ENCODE measurements around the gene DYNLT4. TPM values are rescaled to one million over a fixed set of nuclear protein-coding genes. Genes with fewer than 3 reads are reported as not detected.

DYNLT4 gene, protein sequence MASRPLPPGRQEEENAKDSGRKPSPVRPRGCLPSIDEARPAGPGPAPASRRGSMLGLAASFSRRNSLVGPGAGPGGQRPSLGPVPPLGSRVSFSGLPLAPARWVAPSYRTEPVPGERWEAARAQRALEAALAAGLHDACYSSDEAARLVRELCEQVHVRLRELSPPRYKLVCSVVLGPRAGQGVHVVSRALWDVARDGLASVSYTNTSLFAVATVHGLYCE
- total RNA-seq (2014; rRNA removed; shearing (Covaris generic); ENCODE audit: low replicate concordance): not detected in 2 replicates

DNA sequence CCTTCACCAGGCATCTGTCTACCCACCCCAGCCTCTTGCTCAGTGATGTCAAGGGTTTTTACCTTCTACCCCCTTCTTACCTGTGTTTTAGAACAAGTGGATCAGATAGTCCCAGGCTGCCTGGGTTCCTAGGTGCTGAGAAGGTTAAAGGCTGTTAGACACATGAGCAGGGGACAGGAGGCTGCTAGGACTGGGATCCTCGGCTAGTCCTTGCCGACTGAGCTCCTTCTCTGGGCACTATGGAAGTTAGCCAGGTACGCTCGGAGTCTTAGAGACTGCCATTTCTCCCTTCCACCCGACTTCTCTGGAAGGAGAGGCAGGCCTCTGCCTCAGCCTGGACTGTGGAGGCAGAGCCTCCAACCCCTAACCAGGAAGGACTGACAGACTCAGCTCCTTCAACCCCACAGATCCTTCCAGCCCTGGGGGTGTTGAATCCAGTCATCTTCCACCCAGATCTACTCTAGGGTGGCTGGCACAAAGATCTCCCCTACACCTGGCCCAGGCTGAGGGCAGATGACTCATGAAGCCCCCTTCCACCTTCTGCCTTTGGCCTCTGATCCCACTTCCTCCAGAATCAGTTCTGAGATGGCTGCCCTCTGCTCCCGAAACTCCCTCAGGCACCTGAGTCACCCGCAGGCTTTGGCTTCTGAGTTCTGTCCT lies at the start of gene DYNLT4:
Gene DYNLT4, minus strand, starts transcription at position 648 of the 660 bp plus-strand sequence. CDS start 683 bp downstream, outside the sequence.
- H3K4me1 ChIP-seq (ENCODE audit: low read length): peaks cover 37% of the 10 kb centered on the region
- no peak within 1 kb of the TSS for H3K4me3 ChIP-seq (ENCODE audit: low read length)
- no peaks in the 10 kb centered on the region for H3K9me2 ChIP-seq (replicated peaks; ENCODE audit: insufficient read depth, low read length)
- no peaks in the 10 kb centered on the region for H3K27me3 ChIP-seq (ENCODE audit: low read length)
- peak within 1 kb of the TSS; percentile 17; the same call in 1 of the 2 replicates for H3K27ac ChIP-seq (ENCODE audit: low read length)
- no peak for DNase-seq
- peak within 1 kb of the TSS; percentile 22 for H3K9ac ChIP-seq (ENCODE audit: low read length)
- H3K36me3 ChIP-seq (ENCODE audit: insufficient read depth, low read length): peaks cover 7% of the 10 kb centered on the region; the same call in 1 of the 2 replicates
- peak within 1 kb of the TSS; percentile 19 for H3K4me2 ChIP-seq (ENCODE audit: low read depth, low read length, poor library complexity, severe bottlenecking)
- peaks cover 5% of the 10 kb centered on the region for H3K79me2 ChIP-seq (ENCODE audit: low read length)
- H2AFZ ChIP-seq (ENCODE audit: low read length): no peak within 1 kb of the TSS
- no peaks in the 10 kb centered on the region for H3K9me3 ChIP-seq (ENCODE audit: low read length)
- H4K20me1 ChIP-seq (ENCODE audit: insufficient read depth, low read depth, low read length): no peaks in the 10 kb centered on the region; the same call in 1 of the 2 replicates

DNA sequence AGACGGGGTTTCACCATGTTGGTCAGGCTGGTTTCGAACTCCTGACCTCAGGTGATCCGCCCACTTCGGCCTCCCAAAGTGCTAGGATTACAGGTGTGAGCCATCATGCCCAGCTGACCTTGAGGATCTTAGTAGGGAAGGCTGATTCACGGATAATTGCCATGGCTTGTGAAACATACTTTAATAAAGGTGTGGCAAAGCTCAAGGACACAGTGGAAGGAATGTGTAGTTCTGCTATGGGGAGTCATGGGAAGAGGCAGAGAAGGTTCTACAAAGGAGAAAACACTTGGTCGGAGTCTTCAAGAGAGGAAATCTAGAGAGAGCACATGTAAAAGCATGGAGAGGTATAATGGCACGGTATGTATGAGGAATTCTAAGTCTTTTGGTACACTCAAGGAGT lies 48.6 kb upstream of the DYNLT4 start:
- Histone ChIP-seq H3K9me3 (ENCODE audit: low read length) (no peaks in the 10 kb centered on the region), H2AFZ (ENCODE audit: low read length) (no peak overlapping the region), H3K4me2 (ENCODE audit: low read depth, low read length, poor library complexity, severe bottlenecking) (no peak overlapping the region), H4K20me1 (ENCODE audit: insufficient read depth, low read depth, low read length) (no peaks in the 10 kb centered on the region), H3K9me2 (replicated peaks; ENCODE audit: insufficient read depth, low read length) (no peaks in the 10 kb centered on the region), H3K4me3 (ENCODE audit: low read length) (no peak overlapping the region), H3K9ac (ENCODE audit: low read length) (no peak overlapping the region), H3K27me3 (ENCODE audit: low read length) (no peaks in the 10 kb centered on the region), H3K4me1 (ENCODE audit: low read length) (peaks cover 8% of the 10 kb centered on the region), H3K27ac (ENCODE audit: low read length) (no peak overlapping the region), H3K79me2 (ENCODE audit: low read length) (no peaks in the 10 kb centered on the region), H3K36me3 (ENCODE audit: insufficient read depth, low read length) (no peaks in the 10 kb centered on the region)
- no peak for DNase-seq

DNA sequence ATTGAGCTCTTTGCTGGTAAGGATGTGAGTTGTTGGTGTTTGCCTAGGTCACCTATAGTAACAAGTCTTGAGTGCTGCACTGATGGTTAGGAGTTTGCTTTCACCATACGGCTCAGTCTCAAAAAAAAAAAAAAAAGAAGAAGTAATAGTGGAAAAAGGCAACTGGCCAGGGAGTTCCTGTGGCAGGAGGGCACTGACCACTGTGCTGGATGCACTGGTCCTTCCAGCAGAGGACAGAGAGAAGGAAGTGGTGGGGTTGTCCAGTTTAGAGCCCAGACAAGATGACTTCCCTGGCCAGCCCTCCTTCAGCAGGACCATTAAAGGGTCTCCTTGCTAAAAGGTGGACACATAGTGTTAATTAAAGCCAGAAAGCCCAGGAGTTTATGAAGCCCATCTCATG lies 47.8 kb upstream of the DYNLT4 start:
- H3K9ac ChIP-seq (ENCODE audit: low read length): no peak overlapping the region
- no peaks in the 10 kb centered on the region for H3K9me3 ChIP-seq (ENCODE audit: low read length)
- H3K9me2 ChIP-seq (replicated peaks; ENCODE audit: insufficient read depth, low read length): no peaks in the 10 kb centered on the region
- no peak overlapping the region for H3K4me2 ChIP-seq (ENCODE audit: low read depth, low read length, poor library complexity, severe bottlenecking)
- no peaks in the 10 kb centered on the region for H3K27me3 ChIP-seq (ENCODE audit: low read length)
- no peaks in the 10 kb centered on the region for H4K20me1 ChIP-seq (ENCODE audit: insufficient read depth, low read depth, low read length)
- no peaks in the 10 kb centered on the region for H3K79me2 ChIP-seq (ENCODE audit: low read length)
- H3K4me3 ChIP-seq (ENCODE audit: low read length): no peak overlapping the region
- H3K27ac ChIP-seq (ENCODE audit: low read length): no peak overlapping the region
- no peaks in the 10 kb centered on the region for H3K36me3 ChIP-seq (ENCODE audit: insufficient read depth, low read length)
- no peak for DNase-seq
- peaks cover under 1% of the 10 kb centered on the region for H3K4me1 ChIP-seq (ENCODE audit: low read length)
- no peak overlapping the region for H2AFZ ChIP-seq (ENCODE audit: low read length)

DNA sequence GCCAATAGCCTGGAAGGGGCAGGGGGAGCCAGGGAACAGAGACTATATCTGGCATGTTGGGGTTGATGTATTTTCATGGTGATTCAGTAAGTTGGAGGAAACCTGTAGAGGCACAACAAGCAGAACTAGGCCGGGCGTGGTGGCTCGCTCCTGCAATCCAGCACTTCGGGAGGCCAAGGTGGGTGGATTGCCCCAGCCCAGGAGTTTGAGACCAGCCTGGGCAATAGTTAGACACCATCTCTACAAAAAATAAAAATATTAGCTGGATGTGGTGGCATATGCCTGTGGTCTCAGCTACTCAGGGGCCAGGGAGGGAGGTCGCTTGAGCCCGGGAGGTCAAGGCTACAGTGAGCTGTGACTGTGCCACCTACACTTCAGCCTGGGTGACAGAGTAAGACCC lies 46.0 kb upstream of the DYNLT4 start:
- Histone ChIP-seq H3K27ac (ENCODE audit: low read length) (no peak overlapping the region), H3K9ac (ENCODE audit: low read length) (no peak overlapping the region), H3K27me3 (ENCODE audit: low read length) (no peaks in the 10 kb centered on the region), H3K79me2 (ENCODE audit: low read length) (no peaks in the 10 kb centered on the region), H3K9me2 (replicated peaks; ENCODE audit: insufficient read depth, low read length) (no peaks in the 10 kb centered on the region), H3K36me3 (ENCODE audit: insufficient read depth, low read length) (no peaks in the 10 kb centered on the region), H3K4me1 (ENCODE audit: low read length) (no peaks in the 10 kb centered on the region), H3K4me2 (ENCODE audit: low read depth, low read length, poor library complexity, severe bottlenecking) (no peak overlapping the region), H3K4me3 (ENCODE audit: low read length) (no peak overlapping the region), H2AFZ (ENCODE audit: low read length) (no peak overlapping the region), H3K9me3 (ENCODE audit: low read length) (no peaks in the 10 kb centered on the region), H4K20me1 (ENCODE audit: insufficient read depth, low read depth, low read length) (no peaks in the 10 kb centered on the region)
- no peak for DNase-seq

DNA sequence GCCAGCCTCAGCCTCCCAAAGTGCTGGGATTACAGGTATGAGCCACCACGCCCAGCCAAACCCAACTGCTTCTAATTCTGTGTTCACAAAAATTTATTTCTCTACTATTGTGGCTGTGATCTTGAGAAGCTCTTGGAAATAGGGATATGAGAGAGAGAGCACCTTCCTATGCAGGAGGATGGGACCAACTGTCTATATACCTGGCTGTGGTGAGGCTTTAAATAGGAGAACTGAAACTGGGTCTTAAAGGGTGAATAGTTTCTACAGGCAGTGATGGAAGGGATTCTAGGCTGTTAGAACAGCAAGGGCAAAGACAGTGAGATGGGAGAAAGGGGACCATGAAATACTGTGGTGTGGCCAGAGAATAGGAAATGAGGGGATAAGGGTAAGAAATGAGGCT lies 44.2 kb upstream of the DYNLT4 start:
- Histone ChIP-seq H3K9me3 (ENCODE audit: low read length) (no peaks in the 10 kb centered on the region), H3K27me3 (ENCODE audit: low read length) (no peaks in the 10 kb centered on the region), H3K36me3 (ENCODE audit: insufficient read depth, low read length) (no peaks in the 10 kb centered on the region), H3K79me2 (ENCODE audit: low read length) (no peaks in the 10 kb centered on the region), H2AFZ (ENCODE audit: low read length) (no peak overlapping the region), H3K9me2 (replicated peaks; ENCODE audit: insufficient read depth, low read length) (no peaks in the 10 kb centered on the region), H3K4me3 (ENCODE audit: low read length) (no peak overlapping the region), H3K4me1 (ENCODE audit: low read length) (no peaks in the 10 kb centered on the region), H4K20me1 (ENCODE audit: insufficient read depth, low read depth, low read length) (no peaks in the 10 kb centered on the region), H3K4me2 (ENCODE audit: low read depth, low read length, poor library complexity, severe bottlenecking) (no peak overlapping the region), H3K27ac (ENCODE audit: low read length) (no peak overlapping the region), H3K9ac (ENCODE audit: low read length) (no peak overlapping the region)
- DNase-seq: no peak

DNA sequence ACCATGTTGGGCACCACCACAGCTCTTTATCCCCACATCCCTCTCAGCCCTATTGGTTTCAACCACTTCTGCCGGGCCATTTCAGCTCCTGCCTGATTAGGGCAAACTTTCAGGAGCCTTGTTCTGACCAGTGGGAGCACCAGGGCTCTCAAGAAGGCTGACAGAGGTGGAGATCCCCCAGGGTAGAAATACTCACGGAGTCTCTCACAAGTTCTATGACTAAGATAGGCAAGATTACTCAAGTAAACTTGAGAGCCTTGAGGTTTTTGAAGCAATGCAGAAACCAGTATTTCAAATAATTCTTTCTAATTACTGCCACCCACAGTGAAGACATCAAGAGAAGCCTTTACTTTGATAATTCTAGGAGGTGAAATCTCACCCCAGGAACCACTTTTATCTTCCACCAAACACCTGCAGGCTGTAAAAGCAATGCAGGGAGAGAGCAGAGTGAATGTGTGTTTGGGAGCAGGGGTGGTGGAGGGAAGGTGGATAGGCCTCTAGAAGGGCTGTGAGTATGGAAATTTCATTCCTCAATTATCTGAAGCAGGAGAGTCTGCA lies 42.5 kb upstream of the DYNLT4 start:
- Histone ChIP-seq H3K9me2 (replicated peaks; ENCODE audit: insufficient read depth, low read length) (no peaks in the 10 kb centered on the region), H3K4me1 (ENCODE audit: low read length) (no peaks in the 10 kb centered on the region), H3K4me2 (ENCODE audit: low read depth, low read length, poor library complexity, severe bottlenecking) (no peak overlapping the region), H3K9me3 (ENCODE audit: low read length) (no peaks in the 10 kb centered on the region), H3K36me3 (ENCODE audit: insufficient read depth, low read length) (no peaks in the 10 kb centered on the region), H3K27me3 (ENCODE audit: low read length) (no peaks in the 10 kb centered on the region), H4K20me1 (ENCODE audit: insufficient read depth, low read depth, low read length) (no peaks in the 10 kb centered on the region), H3K4me3 (ENCODE audit: low read length) (no peak overlapping the region), H2AFZ (ENCODE audit: low read length) (no peak overlapping the region), H3K79me2 (ENCODE audit: low read length) (no peaks in the 10 kb centered on the region), H3K27ac (ENCODE audit: low read length) (no peak overlapping the region), H3K9ac (ENCODE audit: low read length) (no peak overlapping the region)
- DNase-seq: no peak

DNA sequence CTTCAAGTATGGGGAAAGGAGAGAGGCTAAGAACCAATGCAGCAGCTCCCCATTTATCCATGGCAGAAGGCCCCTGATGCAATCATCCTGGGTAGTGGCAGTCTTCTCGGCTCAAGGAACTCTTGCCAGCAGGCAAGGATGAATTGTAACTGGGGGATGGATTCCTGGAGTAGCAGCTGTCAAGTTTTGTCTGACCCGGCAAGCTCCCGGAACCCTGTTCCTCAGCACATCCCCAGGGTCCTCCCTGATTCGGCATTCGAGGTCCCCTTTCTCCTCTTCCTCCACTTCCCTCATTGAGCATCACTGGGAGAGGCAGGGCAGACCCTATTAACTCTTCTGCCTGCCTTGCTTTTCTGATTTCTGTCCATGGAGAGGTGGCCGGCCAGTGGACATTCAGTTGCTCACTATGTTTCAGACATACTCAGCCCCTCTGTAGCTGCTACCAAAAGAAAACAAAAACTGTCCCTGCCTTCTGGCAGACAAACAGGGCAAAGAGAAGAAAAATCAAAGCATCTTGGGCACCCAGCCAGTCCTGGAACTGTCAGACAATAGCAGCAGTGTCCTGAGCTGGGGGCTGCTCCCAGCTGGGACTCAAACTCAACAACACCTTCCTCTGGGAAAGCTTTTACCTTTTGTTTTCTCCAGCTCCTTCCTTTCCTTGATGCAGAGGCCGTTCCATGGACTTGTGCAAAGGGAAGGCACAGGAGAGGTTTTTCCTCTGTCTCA lies 41.5 kb upstream of the DYNLT4 start:
- Histone ChIP-seq H3K27me3 (ENCODE audit: low read length) (no peaks in the 10 kb centered on the region), H3K4me1 (ENCODE audit: low read length) (no peaks in the 10 kb centered on the region), H3K4me2 (ENCODE audit: low read depth, low read length, poor library complexity, severe bottlenecking) (no peak overlapping the region), H3K79me2 (ENCODE audit: low read length) (no peaks in the 10 kb centered on the region), H3K36me3 (ENCODE audit: insufficient read depth, low read length) (no peaks in the 10 kb centered on the region), H3K9ac (ENCODE audit: low read length) (no peak overlapping the region), H3K4me3 (ENCODE audit: low read length) (no peak overlapping the region), H3K9me3 (ENCODE audit: low read length) (no peaks in the 10 kb centered on the region), H2AFZ (ENCODE audit: low read length) (no peak overlapping the region), H3K27ac (ENCODE audit: low read length) (no peak overlapping the region), H3K9me2 (replicated peaks; ENCODE audit: insufficient read depth, low read length) (no peaks in the 10 kb centered on the region), H4K20me1 (ENCODE audit: insufficient read depth, low read depth, low read length) (no peaks in the 10 kb centered on the region)
- DNase-seq: no peak

DNA sequence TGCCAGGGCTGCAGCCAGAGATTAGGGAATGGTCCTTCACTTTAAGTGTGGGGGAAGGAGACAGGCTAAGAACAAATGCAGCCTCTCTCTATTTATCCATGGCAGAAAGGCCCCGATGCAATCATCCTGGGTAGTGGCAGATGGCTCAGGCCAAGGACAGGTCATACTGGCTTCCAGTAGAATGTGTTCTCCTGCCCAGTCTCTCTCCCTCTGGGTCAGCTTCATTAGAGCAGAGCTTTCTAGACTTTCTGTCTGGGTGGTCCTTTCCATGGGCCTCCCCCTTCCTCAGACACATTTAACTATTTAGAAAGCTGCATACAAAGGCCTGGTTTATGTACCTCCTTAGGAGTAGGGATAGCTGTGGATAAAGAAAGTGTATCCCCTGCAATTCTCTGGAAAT lies 40.7 kb upstream of the DYNLT4 start:
- Histone ChIP-seq H3K27ac (ENCODE audit: low read length) (no peak overlapping the region), H2AFZ (ENCODE audit: low read length) (no peak overlapping the region), H4K20me1 (ENCODE audit: insufficient read depth, low read depth, low read length) (no peaks in the 10 kb centered on the region), H3K9ac (ENCODE audit: low read length) (no peak overlapping the region), H3K9me3 (ENCODE audit: low read length) (no peaks in the 10 kb centered on the region), H3K27me3 (ENCODE audit: low read length) (no peaks in the 10 kb centered on the region), H3K4me2 (ENCODE audit: low read depth, low read length, poor library complexity, severe bottlenecking) (no peak overlapping the region), H3K4me3 (ENCODE audit: low read length) (no peak overlapping the region), H3K79me2 (ENCODE audit: low read length) (no peaks in the 10 kb centered on the region), H3K4me1 (ENCODE audit: low read length) (no peaks in the 10 kb centered on the region), H3K9me2 (replicated peaks; ENCODE audit: insufficient read depth, low read length) (no peaks in the 10 kb centered on the region), H3K36me3 (ENCODE audit: insufficient read depth, low read length) (no peaks in the 10 kb centered on the region)
- DNase-seq: no peak

Data from Karpas-422 (cell line).